Measurements from ENCODE around the gene RNLS.

The RNLS gene

DNA sequence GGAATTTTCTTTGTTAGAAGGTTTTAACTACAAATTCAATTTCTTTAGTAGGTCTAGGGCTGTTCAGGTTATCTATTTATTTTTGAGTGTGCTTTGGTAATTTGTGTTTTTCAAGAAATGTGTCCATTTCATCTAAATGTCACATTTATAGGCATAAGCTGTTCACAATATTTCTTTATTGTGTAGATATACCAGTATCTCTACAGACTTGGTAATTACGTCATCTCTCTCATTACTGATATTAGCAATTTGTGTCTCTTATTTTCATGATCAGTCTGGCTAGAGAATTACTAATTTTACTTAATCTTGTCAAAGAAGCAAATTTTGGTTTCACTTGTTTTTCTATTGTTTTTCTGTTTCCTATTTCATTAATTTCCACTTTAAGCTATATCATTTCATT, 152.0 kb downstream of the RNLS start:
- DNase-seq (ENCODE audit: low spot score): no peak

DNA sequence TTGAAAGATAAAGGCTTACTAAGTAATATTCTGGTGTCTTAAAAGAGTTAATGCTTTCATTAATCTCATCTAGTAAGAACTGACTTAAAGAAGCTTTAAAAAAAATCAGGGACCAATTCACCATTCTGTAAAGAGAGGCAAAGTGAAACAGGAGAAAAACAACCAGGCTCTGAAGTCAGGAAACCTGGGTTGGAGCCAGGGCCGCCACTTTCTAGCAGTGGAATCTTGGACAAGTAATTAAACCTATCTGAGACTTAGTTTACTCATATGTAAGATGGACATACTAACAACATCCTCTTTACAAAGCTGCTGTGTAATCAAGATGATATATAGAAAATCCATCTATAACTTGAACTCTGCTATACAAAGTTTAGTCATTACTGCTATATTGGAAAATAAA, 154.1 kb downstream of the RNLS start:
- DNase-seq (ENCODE audit: low spot score): no peak

DNA sequence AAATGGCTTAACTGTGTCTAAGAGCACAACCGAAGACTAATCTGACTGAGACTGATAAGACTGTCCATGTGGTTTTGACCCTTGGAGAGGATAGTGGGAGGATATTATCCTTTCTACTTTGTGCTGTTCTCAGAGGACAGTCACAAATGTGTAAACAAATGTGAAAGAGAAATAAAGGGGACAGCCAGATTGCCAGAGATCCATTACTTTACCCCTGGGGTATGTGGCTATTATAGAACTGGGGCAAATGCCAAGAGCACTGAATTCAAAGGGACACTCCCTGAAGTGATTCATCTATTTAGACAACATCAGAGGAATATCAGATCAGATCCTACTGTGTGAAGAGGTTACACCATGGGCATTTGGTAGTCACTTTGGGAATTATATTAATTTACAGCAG, 154.7 kb downstream of the RNLS start:
- DNase-seq (ENCODE audit: low spot score): no peak

DNA sequence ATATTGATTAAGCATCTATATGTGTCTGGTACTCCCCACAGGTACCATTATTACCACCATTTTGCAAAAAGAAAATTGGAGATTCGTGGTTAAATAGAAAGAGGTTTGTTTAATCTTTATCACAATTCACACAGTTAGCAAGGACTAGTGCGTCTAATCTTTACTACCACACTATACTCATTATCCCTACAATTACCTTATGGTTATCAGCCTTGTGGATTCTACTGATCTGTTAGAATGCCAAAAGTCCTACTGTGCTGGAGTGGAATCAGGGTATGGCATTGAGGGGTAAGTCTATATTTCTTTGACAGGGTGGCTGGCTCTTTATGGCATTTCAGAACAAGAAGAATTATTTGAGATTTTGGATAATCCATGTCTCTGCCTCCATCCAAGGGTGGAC, 156.1 kb downstream of the RNLS start:
- no peak for DNase-seq (ENCODE audit: low spot score)

DNA sequence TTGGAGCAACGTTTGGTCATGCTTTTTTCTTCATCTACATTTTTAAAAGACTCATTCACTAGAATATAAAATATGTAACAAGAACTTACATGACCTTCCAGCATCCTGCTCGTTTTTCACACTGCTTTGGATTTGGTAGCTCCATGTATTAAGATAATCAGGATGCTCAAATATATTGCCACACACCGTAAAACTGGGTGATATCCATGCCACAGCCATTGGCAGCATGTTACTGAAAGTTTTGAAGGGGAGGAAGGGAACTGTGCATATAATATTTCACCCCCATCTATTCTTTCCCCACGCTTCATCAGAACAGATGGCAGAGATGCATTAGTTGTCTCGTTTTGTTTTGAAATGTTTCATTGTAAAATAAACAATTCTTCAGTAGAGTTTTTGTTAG, 158.2 kb downstream of the RNLS start:
- DNase-seq (ENCODE audit: low spot score): no peak

DNA sequence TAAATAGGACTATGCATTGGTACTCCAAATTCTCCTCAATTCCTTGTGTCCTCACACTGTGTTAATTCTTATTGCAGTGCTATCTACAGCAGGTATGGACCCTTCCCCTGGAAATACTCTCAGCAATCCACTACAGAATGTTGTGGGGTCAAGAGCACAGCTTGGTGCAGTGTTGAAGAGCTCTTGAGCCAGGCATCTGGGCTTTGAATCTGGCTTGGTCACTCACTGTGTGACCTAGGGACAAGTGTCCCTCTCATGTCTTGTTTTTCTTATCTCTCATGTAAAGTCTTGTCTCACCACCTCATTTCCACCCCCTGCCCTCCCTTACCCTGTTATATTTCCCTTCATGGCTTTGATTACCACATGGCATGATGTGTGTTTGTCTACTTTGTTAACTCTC, 159.4 kb downstream of the RNLS start:
- no peak for DNase-seq (ENCODE audit: low spot score)

DNA sequence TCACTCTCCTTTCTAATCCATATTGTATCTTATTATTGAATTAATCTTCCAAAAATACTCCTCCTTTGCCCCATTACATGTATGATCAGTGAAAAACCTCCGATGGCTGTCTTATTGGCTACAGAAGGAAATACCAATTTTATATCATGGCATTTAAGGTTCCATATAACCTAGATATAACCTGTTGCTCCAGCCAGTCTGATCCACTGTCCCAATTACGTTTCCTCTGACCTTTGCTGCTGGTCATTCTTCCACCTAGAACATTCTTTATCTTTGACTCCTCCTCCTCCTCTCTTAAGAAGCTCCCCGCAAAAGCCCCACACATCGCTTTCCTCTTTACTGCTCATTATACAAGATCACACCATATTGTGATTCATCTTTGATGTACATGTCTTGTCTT, 161.5 kb downstream of the RNLS start:
- DNase-seq (ENCODE audit: low spot score): no peak

DNA sequence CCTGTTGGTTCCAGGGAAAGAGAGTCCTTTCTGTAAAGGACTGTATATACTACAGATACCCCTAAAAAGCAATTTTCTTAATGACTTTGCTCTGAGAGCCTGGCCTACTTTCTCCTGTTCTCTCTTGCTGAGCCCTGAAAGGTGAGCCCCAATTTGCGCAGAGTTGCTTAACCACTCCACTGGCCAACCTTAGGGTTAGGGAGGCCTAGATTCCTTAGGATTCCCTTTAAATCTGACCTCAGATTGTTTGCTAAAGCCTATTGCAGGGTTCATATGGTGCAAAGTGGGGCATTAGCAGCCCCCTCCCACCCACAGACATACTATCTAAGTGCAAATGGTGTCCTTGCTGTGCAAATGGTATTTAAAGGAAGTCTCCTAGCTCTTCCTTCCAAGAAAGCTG, 164.2 kb downstream of the RNLS start:
- no peak for DNase-seq (ENCODE audit: low spot score)

DNA sequence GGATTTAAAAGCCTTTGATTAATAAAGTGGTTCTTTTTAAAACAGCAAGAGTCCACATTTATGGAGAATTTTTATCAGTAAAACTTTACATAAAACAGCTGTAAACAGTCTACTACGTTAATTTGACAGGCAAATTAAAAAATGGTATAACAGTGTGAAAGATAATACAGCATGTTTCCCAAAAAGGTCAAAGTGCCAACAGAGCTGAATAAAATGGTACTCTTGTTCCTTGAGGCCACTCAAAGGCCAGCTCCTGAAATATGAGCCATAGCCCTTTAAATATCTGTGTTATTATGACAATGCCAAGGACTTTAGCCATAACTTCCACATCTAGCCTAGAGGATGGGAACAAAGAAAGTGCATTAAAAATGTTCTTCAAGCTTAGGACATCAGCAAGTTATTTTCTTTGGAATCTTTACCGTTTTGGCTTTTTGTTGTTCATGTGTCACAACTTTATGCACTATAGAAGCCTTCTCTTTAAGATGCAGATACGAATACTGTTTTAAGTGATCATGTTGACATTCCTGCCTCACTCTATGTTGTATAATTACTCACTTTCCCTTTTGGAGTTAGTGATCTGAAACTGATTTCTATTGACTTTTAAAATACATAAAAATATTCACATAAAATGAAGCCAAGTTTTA, 165.6 kb downstream of the RNLS start:
- DNase-seq (ENCODE audit: low spot score): no peak

DNA sequence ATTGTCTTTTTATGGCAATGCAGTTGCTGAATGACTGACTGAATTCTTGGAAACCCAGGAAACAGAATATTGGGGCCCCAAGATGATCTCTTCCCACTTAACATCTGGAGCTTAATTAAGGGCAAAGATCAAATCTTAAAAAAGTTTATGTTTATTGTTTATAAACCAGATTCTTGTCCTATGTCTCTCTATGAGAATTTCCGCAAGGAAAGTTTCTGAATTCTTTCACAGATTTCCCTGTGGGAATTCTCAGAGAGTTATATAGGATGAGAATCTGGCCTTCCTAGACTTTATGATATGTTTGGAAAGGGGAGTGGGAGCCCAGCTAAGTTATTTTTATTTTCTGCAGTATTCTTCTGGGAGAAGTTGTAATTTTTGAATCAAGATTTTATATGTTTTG, 166.3 kb downstream of the RNLS start:
- DNase-seq (ENCODE audit: low spot score): no peak

DNA sequence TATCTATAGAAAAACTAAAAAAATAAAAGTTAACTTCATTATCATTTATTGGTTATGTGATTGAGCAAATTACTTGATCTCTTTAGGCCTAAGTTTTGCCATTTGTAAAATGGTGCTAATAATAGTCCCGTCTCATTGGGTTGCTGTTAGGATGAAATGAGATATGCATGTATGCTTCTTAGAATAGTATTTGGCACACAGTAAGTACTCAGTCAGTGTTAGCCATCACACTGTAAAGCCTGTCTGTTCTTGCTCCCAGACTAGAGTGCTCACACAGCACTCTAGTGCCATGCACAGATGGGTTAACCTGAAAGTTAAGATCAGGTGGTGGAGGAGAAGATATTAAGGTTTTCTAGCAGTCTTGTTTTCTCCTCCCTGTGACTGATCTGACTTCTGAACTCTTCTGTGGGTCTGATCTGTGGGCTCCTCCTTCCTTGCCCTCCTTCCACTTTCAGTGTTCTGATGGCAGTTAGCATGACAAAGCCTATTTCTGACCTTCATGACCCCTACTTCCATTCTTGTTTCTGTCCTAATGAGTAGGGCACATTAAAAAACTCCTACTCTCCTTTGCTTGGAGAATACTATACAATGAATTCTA, 167.5 kb downstream of the RNLS start:
- no peak for DNase-seq (ENCODE audit: low spot score)

DNA sequence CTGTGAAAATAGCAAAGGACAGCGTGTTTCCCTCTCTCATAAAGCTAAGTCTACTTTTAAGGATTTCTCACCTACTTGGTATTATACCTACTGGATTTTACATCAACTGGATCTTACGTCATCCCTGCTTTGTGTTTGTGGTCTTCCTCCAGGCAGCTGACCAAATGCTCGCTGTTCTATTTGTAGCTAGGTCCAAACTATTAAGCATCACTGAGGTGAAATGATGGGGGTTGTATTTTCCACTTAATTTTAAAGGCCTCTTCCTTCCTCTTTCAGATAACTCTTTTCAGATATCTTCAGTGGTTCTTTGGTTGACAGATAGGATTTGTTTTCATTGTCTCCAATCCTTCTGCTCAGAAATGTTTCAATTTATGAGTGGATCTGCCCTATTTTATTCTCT, 169.7 kb downstream of the RNLS start:
- no peak for DNase-seq (ENCODE audit: low spot score)

DNA sequence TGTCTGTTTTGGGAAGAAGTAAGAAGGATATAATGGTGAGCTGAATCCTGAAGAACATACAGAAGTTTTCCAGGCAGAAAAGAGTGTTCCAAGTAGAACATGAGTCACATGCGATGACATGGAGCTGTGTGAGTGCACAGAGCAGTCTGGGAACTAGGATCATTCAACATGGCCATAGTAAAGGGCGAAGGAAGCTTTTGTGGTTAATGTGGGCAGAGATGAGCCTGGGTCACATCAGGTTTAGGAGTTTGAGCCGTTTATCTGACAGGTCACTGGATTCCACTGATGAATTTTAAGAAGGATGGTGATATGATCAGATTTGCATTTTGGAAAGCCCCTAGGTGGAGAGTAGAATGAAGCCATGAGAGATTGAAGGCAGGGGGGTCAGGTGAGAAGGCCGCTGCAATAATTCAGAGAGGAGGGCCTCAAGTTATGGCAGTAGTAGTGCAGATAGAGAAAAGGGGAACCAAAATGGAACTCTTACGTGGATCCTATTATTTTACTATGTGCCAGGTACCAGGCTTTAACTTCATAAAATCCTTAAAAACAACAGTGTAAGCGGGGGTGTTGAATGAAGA, 171.3 kb downstream of the RNLS start:
- no peak for DNase-seq (ENCODE audit: low spot score)

DNA sequence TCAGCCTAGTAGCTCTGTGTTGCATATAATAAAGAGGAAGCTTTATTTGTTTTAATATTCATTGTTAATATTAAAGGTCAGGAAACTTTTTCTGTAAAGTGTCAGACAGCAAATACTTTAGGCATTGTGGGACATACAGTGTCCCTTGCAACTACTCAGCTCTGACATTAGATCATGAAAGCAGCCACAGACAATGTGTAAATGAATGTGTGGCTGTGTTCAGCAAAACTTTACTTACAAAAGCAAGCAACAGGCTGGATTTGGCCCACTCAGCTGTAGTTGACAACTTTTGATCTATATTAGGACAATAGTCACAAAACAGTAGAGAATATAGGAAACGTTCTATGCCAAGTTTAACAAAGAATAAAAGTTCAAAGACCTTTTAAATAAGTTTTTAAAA, 173.3 kb downstream of the RNLS start:
- no peak for DNase-seq (ENCODE audit: low spot score)

DNA sequence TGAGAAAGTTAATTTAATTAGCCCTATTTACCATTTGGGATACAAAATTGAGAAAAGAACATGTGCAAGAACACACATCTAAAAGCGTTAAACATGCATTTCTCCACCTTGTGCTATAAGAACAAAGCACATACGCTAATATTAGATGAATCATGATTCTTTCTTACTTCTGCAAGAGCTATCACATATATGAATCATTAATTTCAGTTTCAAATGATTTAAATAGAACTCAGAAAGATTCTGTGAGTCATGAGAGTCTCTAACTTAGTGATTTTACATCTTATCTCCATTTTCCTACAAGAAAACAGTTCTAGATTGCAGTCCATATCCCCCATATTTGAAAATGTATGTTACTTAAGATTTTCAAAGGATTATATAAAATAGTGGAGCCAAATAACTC, 173.9 kb downstream of the RNLS start:
- DNase-seq (ENCODE audit: low spot score): no peak

DNA sequence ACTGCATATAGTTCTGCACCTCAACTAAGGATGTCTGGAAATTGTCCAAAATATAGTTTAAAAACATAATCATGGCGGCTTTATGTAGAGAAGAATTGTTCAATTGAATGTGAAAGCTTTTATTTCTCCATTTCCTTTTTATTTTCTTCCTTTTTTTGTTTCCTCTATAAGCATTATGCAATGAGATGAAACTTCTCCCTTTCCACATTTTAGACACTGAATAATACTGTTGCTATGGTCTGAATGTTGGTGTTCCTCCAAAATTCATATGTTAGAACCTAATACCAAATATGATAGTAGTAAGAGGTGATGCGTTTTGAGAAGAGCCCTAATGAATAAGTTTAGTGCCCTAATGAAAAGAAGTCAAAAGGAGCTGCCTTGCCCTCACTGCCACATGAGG, 175.0 kb downstream of the RNLS start:
- no peak for DNase-seq (ENCODE audit: low spot score)

DNA sequence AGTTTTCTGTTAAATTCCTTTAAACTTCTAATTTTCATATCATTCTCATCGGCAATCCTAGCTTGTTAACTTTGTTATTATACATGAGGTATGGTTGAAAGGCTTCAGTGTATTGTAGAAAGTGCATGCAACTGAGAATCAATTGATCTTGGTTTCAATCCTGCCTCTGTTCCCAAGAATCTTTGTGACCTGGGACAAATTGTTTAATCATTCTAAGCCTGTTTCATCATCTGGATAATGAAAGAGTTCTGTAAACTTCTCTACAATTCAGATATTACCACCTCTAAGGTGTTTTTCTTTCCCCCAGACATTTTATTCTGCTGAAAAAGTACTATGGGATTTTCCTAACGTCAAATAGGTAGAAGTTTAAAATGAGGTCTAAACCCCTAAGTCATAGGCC, 179.0 kb downstream of the RNLS start:
- DNase-seq (ENCODE audit: low spot score): no peak

DNA sequence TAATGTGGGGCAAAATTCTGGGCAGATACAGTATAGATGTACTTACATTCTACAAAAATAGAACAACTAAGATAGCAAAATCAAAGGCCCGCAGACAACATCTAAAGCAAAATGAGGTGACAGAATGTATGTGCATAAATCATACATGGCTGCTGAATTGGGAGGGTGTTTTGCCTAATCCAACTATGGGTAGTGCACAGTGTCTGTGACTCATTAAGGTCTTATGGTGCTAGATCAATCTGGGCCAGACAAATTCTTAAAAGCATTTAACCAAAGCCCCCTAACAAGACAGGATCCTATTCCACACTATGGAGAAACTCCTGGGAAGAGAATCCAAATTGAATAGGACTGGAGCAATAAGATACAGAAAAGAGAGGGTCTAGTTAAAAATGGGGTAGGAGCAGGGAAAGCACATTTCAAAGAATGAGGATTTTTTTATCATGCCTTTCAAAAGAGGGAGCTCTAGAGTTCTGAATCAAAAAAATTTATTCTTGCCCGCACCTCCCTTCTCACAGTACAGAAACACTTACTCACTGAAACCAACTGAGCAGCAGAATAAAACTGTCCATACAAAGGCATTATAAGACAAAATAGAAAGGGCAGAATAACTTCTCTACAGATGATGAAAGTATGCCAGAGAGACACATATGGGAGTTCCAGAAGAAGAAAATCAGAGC, 181.3 kb downstream of the RNLS start:
- DNase-seq (ENCODE audit: low spot score): no peak

DNA sequence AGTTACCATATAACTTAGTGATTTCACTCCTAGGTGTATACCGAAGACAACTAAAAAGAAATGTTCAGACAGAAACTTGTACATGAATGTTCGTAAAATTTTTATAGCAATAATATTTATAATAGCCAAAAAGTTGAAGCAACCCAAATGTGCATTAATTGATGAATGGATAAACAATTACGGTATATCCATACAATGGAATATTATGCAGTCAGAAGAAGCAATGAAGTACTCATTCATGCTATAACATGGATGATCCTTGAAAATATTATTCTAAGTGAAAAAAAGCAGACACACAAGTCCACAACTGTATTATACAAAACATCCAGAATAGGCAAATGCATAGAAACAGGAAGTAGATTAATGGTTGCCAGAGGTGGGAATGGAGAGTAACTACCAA, 183.9 kb downstream of the RNLS start:
- no peak for DNase-seq (ENCODE audit: low spot score)

DNA sequence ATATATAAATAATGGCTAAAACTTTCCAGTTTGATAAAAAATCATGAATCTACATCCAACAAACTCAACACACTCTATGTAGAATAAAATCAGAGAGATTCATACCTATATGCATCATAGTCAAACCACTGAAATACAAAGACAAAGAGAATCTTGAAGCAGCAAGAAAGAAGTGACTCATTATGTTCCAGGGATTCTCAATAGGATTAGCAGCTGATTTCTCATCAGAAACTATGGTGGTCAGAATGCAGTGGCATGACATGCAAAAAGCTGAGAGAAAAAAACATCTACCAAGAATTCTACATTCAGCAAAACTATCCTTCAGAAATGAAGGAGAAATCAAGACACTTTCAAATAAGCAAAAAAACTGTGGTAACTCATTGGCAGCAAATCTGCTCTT, 187.4 kb downstream of the RNLS start:
- DNase-seq (ENCODE audit: low spot score): no peak

DNA sequence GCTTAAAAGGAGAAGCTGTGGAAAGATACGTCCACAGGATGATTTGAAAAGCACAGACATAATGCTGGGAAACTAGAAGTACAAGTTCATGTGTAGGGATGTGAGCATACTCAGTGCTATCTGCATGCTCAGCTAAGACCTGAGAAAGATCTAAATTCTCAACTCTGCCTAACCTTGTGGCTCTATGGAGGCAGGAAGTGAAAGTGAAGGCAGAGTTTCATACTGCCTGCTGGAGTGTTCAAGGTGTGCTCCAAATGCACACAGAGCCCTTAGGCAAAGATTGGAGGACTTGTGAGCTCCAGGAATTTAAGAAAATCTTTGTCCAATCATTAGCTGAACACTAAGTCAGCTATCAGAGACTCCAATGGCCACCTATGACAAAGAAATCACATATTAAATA, 190.9 kb downstream of the RNLS start:
- DNase-seq (ENCODE audit: low spot score): no peak

DNA sequence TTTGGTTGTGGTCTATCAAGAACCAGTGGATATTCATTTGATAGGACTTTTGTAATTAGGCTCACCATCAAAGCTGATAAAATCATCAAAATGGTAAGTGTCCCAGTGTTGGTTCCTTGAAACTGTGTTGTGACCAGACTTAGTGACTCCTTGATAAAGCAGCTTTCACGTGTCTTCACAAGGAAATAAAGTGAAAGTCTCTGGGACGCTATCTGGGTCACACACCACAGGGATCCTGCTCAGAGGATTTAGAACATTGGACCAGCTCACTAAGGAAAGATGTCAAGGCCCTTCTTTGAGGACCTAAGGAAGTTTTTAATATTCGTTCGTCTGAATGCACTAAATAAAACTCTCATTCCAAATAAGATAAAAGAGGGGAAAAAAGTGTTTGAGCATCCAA, 193.1 kb downstream of the RNLS start:
- no peak for DNase-seq (ENCODE audit: low spot score)

DNA sequence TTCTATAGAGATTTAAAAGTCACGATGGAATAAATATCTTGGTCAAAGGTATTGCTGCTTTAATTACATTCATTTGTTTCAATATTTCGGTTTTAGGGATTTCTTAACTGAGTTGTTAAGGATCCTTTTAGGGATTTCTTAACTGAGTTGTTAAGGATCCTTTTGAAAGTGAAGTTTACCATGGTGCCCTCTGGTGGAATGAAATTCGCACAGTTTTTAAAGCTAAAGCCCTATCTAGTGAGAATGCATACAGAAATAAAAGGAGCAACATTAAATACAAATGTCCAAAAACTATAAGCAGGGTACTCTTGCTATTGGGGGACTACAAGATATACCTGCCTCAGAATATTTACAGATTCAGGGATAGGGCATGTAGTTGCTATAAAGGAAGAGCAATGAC, 193.7 kb downstream of the RNLS start:
- DNase-seq (ENCODE audit: low spot score): no peak

DNA sequence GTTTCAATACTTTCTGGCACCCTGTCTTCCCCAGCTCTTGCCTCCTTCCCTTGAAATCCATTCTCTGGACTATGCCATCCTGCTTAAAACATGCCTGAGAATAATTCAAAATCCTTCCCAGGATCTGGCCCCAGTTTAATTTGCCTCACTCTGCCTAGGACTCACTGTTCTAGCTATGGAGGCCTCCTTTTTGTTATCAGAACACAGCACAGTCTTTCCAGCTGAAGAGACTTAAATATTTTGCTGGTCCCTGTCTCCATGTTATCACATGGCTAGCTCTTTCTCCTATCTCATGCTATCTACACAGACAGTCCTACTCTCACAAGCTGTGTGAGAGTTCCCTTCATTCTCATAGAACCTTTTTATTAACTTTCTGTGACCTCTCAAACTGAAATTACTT, 194.8 kb downstream of the RNLS start:
- no peak for DNase-seq (ENCODE audit: low spot score)

Data from hematopoietic multipotent progenitor cell treated with erythropoietin and hydrocortisone succinate and interleukin-3 and kit ligand, for 15 days (in vitro differentiated cells).